Endodermal cell (in vitro differentiated cells): ENCODE data around the gene AJAP1. TPM values are rescaled to one million over a fixed set of nuclear protein-coding genes. Genes with fewer than 3 reads are reported as not detected.

Experiments
- DNase-seq: peaks from one replicate; pipeline ENCODE4 v3.0.0-alpha.2; 2017
- H3K27ac ChIP-seq: 2 replicates; pipeline ENCODE4 v1.5.1; 2013; ENCODE audit warnings: mild to moderate bottlenecking, low read depth, low read length, moderate library complexity
- H3K27me3 ChIP-seq: 2 replicates; pipeline ENCODE4 v1.6.1; 2013; ENCODE audit warnings: mild to moderate bottlenecking, low read length, moderate library complexity; ENCODE audit not compliant: insufficient read depth, control insufficient read depth, poor library complexity, severe bottlenecking
- H3K36me3 ChIP-seq: 2 replicates; pipeline ENCODE4 v1.7.0; 2013; ENCODE audit warnings: mild to moderate bottlenecking, low read length, moderate library complexity; ENCODE audit not compliant: control insufficient read depth, insufficient read depth
- H3K4me1 ChIP-seq: one replicate; pipeline ENCODE4 v1.7.0; 2013; ENCODE audit warnings: low read length; ENCODE audit not compliant: control insufficient read depth, insufficient read depth
- H3K4me3 ChIP-seq: 2 replicates; pipeline ENCODE4 v1.5.1; 2013; ENCODE audit warnings: mild to moderate bottlenecking, low read length, moderate library complexity
- H3K9ac ChIP-seq: 2 replicates; pipeline ENCODE4 v1.6.1; 2013; ENCODE audit warnings: mild to moderate bottlenecking, low read length, moderate library complexity; ENCODE audit not compliant: poor library complexity, severe bottlenecking; ENCODE audit errors: extremely low read depth
- H3K9me3 ChIP-seq: 2 replicates; pipeline ENCODE4 v1.6.1; 2013; ENCODE audit warnings: mild to moderate bottlenecking, low read length, moderate library complexity; ENCODE audit not compliant: control insufficient read depth
- H3K27ac Mint-ChIP-seq: 2 replicates; pipeline ENCODE4 v1.8.0; 2020; ENCODE audit warnings: mixed read lengths
- H3K27me3 Mint-ChIP-seq: 2 replicates; pipeline ENCODE4 v1.8.0; 2021; ENCODE audit warnings: mild to moderate bottlenecking, mixed read lengths; ENCODE audit not compliant: insufficient read depth
- H3K36me3 Mint-ChIP-seq: 2 replicates; pipeline ENCODE4 v1.8.0; 2020; ENCODE audit warnings: low read depth, mixed read lengths
- H3K4me1 Mint-ChIP-seq: 2 replicates; pipeline ENCODE4 v1.8.0; 2020; ENCODE audit warnings: mixed read lengths
- H3K4me3 Mint-ChIP-seq: 2 replicates; pipeline ENCODE4 v1.8.0; 2020; ENCODE audit warnings: mild to moderate bottlenecking, moderate library complexity, mixed read lengths
- H3K9me3 Mint-ChIP-seq: 2 replicates; pipeline ENCODE4 v1.8.0; 2020; ENCODE audit warnings: mild to moderate bottlenecking, mixed read lengths
- CTCF ChIP-seq: fragments of 200-600 bp; sonication (generic); conservative IDR thresholded peaks from 2 replicates; pipeline ENCODE4 v1.5.0; 2021; ENCODE audit warnings: antibody characterized with exemption, mild to moderate bottlenecking
- WGBS, 2 experiments: methylation state at CpG; one replicate each; pipeline versions ENCODE4 v1.1.5 to v1.1.7; 2013; ENCODE audit warnings: missing lambda C conversion rate in 2 of 2, mixed read lengths in 1 of 2; ENCODE audit not compliant: insufficient coverage in 1 of 2, insufficient read length in 1 of 2; 5-methylcytosine and 5-hydroxymethylcytosine counted together
- total RNA-seq, 2 donors: library from RNA; stranded (reverse); fragmentation: NEBNext Ultra II Directional in 1 of 2; extraction: Animal tissue kit (Norgen Biotek cat#: 25700) in 1 of 2; gene quantifications; 2 replicates in 1 of 2; 3 replicates in 1 of 2; pipeline ENCODE4 v1.2.1, GENCODE V29; 2021

AJAP1 gene
- total RNA-seq, 2 donors from 2014 or later: 19.4 to 22.1 TPM

DNA sequence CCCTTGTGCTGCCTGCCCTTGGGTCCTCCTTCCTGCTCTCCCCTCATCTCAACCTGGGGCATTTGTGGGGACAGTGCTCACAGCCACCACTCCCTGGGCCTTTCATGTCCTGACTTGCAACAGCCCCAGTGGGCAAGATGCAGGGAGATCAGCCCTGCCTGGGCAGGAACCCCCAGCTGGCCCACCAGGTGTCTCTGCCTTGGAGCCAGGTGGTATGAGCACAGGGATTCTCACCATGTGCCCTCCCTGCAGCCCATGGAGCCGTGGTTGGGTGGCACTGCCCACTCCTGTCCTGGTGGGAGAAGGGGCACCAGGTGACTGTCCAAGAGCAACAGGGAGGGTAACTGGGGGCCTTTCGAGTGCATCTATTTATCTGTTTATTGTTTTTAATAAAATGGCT is 100.4 kb downstream of the AJAP1 start:
- WGBS, 2 experiments: 54 to 80% methylated on average over 2 of the region's 2 CpGs
- H3K4me3 ChIP-seq: peak overlapping the region; percentile 24
- Mint-ChIP-seq H3K36me3 (peaks cover 43% of the 10 kb centered on the region), H3K4me3 (peak overlapping the region; percentile 33), H3K27ac (no peak overlapping the region), H3K4me1 (peaks cover 31% of the 10 kb centered on the region), H3K9me3 (peaks cover 30% of the 10 kb centered on the region), H3K27me3 (peaks cover 50% of the 10 kb centered on the region)
- peaks cover 56% of the 10 kb centered on the region for H3K36me3 ChIP-seq
- peaks cover 27% of the 10 kb centered on the region for H3K4me1 ChIP-seq
- H3K9ac ChIP-seq: no peak overlapping the region
- TF ChIP-seq CTCF: no peak
- peaks cover 31% of the 10 kb centered on the region for H3K9me3 ChIP-seq
- no peaks in the 10 kb centered on the region for H3K27me3 ChIP-seq
- DNase-seq: peak; percentile 56
- no peak overlapping the region for H3K27ac ChIP-seq

GRCh38 chr1:4755301-4755845 is 101.0 kb downstream of the AJAP1 start:
- H3K36me3 ChIP-seq: peaks cover 59% of the 10 kb centered on the region
- peaks cover 31% of the 10 kb centered on the region for H3K9me3 ChIP-seq
- Mint-ChIP-seq H3K36me3 (peaks cover 43% of the 10 kb centered on the region), H3K9me3 (peaks cover 30% of the 10 kb centered on the region), H3K4me3 (peak overlapping the region; percentile 33), H3K4me1 (peaks cover 31% of the 10 kb centered on the region), H3K27me3 (peaks cover 48% of the 10 kb centered on the region), H3K27ac (peak overlapping the region; percentile 82)
- no peak overlapping the region for H3K27ac ChIP-seq
- H3K27me3 ChIP-seq: no peaks in the 10 kb centered on the region
- peak overlapping the region; percentile 24 for H3K4me3 ChIP-seq
- H3K4me1 ChIP-seq: peaks cover 27% of the 10 kb centered on the region
- peak; percentile 90 for DNase-seq
- WGBS, 2 experiments: 2 to 13% methylated on average over 3 to 8 of the region's 8 CpGs
- TF ChIP-seq CTCF: no peak
- H3K9ac ChIP-seq: no peak overlapping the region

GRCh38 chr1:4755864-4756504 is 101.6 kb downstream of the AJAP1 start:
- H3K4me3 Mint-ChIP-seq: peak overlapping the region; percentile 33
- 67 to 82% methylated on average over 3 to 8 of the region's 8 CpGs for WGBS, 2 experiments

More at GRCh38 chr1:4755864-4756504, 101.6 kb downstream of the AJAP1 start:
- peak; percentile 57 for DNase-seq
- Mint-ChIP-seq H3K9me3 (peaks cover 30% of the 10 kb centered on the region), H3K27ac (peak overlapping the region; percentile 82), H3K36me3 (peaks cover 43% of the 10 kb centered on the region), H3K4me1 (peaks cover 31% of the 10 kb centered on the region), H3K27me3 (peaks cover 42% of the 10 kb centered on the region)
- peaks cover 31% of the 10 kb centered on the region for H3K9me3 ChIP-seq
- no peak for TF ChIP-seq CTCF
- peaks cover 59% of the 10 kb centered on the region for H3K36me3 ChIP-seq
- H3K27me3 ChIP-seq: no peaks in the 10 kb centered on the region
- H3K4me3 ChIP-seq: no peak overlapping the region
- no peak overlapping the region for H3K27ac ChIP-seq
- H3K4me1 ChIP-seq: peaks cover 27% of the 10 kb centered on the region
- H3K9ac ChIP-seq: no peak overlapping the region
